ENCODE data around the gene AK8. TPM values are rescaled to one million over a fixed set of nuclear protein-coding genes. Genes with fewer than 3 reads are reported as not detected.

AK8 gene
- total RNA-seq, 2 donors from 2014 or later = 0.19 TPM; not detected in 1

DNA sequence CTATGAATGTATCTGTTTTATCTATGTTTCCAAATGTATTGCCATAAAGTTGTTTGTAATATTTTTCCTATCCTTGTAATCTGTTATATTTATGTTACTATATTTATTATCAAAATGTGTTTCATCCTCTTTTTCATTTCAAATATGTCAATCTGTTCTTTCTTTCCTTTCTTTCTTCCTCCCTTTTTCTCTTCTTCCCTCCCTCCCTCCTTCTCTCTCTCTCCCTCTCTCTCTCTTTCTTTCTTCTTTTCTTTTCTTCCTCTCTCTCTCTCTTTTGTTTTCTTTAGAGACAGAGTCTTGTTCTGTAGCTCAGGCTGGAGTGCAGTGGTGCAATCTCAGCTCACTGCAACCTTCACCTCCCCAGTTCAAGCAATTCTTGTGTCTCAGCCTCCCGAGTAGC, 116.5 kb downstream of the AK8 start:
- no peak for DNase-seq (ENCODE audit: low spot score)
- Histone ChIP-seq H3K27me3 (no peaks in the 10 kb centered on the region), H3K36me3 (no peaks in the 10 kb centered on the region), H3K4me1 (no peaks in the 10 kb centered on the region), H3K9me3 (no peaks in the 10 kb centered on the region), H3K27ac (no peak overlapping the region), H3K4me3 (no peak overlapping the region)
- TF ChIP-seq, protein P1, sequence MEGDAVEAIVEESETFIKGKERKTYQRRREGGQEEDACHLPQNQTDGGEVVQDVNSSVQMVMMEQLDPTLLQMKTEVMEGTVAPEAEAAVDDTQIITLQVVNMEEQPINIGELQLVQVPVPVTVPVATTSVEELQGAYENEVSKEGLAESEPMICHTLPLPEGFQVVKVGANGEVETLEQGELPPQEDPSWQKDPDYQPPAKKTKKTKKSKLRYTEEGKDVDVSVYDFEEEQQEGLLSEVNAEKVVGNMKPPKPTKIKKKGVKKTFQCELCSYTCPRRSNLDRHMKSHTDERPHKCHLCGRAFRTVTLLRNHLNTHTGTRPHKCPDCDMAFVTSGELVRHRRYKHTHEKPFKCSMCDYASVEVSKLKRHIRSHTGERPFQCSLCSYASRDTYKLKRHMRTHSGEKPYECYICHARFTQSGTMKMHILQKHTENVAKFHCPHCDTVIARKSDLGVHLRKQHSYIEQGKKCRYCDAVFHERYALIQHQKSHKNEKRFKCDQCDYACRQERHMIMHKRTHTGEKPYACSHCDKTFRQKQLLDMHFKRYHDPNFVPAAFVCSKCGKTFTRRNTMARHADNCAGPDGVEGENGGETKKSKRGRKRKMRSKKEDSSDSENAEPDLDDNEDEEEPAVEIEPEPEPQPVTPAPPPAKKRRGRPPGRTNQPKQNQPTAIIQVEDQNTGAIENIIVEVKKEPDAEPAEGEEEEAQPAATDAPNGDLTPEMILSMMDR (IDR thresholded peaks at IDR 0.05) = no peak

DNA sequence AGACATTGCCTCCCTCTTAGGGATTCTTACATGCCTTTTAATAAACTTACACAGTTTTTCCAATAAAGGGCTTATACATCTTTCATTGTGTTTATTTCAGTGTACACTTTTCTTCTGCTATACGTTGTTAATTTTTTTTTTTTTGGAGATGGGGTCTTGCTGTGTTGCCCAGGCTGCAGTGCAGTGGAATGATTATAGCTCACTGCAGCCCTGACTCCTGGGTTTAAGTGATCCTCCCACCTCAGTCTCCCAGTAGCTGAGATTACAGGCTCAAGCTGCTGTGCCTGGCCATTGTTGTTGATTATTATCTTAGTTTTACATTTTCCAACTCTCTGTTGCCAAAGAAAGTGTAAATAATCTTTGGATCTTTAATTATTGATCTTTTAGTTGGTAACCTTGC, 118.0 kb downstream of the AK8 start:
- Histone ChIP-seq H3K27ac (no peak overlapping the region), H3K4me3 (no peak overlapping the region), H3K27me3 (no peaks in the 10 kb centered on the region), H3K9me3 (no peaks in the 10 kb centered on the region), H3K36me3 (no peaks in the 10 kb centered on the region), H3K4me1 (no peaks in the 10 kb centered on the region)
- DNase-seq (ENCODE audit: low spot score) = no peak
- TF ChIP-seq, protein P1 (IDR thresholded peaks at IDR 0.05) = no peak

DNA sequence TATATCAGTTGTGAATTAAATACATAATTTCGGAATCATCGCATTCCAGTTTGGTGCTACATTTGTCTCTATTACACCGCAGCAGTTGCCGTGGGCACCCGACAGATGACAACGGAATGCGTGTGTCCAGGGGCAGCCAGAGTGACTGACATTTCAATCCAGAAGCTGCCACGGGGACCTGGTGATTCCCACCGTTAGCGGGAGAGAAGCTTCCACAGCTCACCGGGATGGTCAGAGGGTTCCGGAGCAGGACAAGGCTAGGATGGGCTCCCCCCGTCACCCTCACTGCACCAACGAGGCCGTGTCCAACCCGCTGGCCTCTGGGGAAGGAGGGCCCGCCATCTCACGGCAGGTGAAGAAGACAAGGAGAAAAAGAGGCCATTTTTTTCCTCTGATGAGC, 121.1 kb downstream of the AK8 start:
- H3K4me1 ChIP-seq = no peaks in the 10 kb centered on the region
- TF ChIP-seq, protein P1 (IDR thresholded peaks at IDR 0.05) = no peak
- H3K27me3 ChIP-seq = no peaks in the 10 kb centered on the region
- no peak overlapping the region for H3K27ac ChIP-seq
- H3K4me3 ChIP-seq = no peak overlapping the region
- no peaks in the 10 kb centered on the region for H3K36me3 ChIP-seq
- no peak for DNase-seq (ENCODE audit: low spot score)
- no peaks in the 10 kb centered on the region for H3K9me3 ChIP-seq

DNA sequence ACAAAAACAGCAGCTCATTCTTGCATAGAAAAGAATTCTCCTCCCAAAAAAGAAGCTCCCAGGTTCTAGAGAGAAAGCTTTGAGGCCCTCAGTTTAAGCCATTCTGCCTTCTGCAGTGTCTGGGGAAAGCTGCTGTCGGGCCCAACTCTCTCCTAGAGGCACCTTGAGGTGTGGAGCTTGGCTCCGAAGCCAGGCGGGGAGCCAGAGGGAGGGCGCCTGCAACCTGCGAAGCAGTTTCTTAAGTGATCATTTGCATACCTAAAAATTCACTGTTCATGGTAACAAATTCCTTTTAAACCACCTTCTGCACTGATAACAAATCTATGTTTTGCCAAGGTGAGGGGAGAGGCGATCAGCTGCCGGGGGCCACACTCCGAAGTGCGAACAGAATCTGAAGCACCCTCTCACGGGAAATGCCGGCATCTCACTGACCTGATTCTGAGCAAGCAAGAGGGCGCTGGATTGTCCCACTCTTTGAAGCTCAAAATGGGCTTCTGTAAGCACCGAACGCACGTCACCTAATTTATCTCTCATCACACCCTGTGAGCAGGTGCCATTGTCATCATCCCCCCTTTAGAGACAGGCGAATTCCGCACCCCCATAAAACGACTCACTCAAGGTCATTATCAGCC, 121.8 kb downstream of the AK8 start:
- no peak for DNase-seq (ENCODE audit: low spot score)
- Histone ChIP-seq H3K36me3 (no peaks in the 10 kb centered on the region), H3K9me3 (no peaks in the 10 kb centered on the region), H3K27ac (no peak overlapping the region), H3K27me3 (no peaks in the 10 kb centered on the region), H3K4me1 (no peaks in the 10 kb centered on the region), H3K4me3 (no peak overlapping the region)
- TF ChIP-seq, protein P1 (IDR thresholded peaks at IDR 0.05) = no peak

DNA sequence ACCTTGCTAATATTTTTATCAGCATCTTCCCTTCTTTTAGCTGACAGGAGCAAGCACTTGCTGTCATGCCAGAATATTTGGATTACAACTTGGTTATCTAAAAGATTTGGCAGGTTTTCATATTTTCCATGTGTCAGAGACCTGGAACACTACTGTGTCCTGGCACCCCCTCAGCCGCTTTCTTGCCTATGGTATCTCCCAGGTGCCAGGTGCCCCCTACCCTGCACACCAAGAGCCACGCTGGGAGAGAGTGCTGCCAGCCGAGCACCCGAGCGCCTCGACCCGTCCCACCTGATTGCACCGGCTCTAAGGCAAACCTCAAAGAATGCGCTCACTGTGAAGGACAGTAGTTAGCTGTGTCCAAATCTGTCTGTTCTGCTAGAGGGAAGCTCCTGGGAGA, 123.0 kb downstream of the AK8 start:
- H3K27me3 ChIP-seq = no peaks in the 10 kb centered on the region
- DNase-seq (ENCODE audit: low spot score) = no peak
- no peaks in the 10 kb centered on the region for H3K4me1 ChIP-seq
- H3K4me3 ChIP-seq = no peak overlapping the region
- no peaks in the 10 kb centered on the region for H3K9me3 ChIP-seq
- H3K36me3 ChIP-seq = no peaks in the 10 kb centered on the region
- no peak overlapping the region for H3K27ac ChIP-seq
- TF ChIP-seq, protein P1 (IDR thresholded peaks at IDR 0.05) = no peak

DNA sequence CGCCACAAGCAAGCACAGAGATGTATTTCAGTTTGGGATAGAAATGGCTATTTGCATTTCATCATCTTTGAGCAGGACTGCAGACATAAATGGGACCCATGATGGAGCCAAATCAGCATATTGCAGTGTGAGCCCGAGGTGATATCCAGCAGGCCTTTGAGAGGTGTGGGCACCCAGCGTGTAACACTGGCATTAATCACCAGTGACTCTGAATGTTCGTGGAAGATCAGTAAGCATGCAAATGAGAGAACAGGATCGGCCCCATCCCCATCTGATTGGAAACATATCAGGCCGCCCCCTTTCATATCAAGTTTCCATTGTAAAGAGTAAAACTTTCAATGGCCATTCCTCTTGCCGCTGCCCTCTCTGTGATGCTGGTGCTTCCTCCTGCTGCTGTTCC, 123.8 kb downstream of the AK8 start:
- Histone ChIP-seq H3K27ac (no peak overlapping the region), H3K4me1 (no peaks in the 10 kb centered on the region), H3K36me3 (no peaks in the 10 kb centered on the region), H3K9me3 (no peaks in the 10 kb centered on the region), H3K4me3 (no peak overlapping the region), H3K27me3 (no peaks in the 10 kb centered on the region)
- TF ChIP-seq, protein P1 (IDR thresholded peaks at IDR 0.05) = no peak
- DNase-seq (ENCODE audit: low spot score) = no peak
